ENCODE results near the gene CABP4.
A peak's percentile ranks its signal among the peaks of the same experiment; 100 is the strongest.

CABP4 gene

DNA sequence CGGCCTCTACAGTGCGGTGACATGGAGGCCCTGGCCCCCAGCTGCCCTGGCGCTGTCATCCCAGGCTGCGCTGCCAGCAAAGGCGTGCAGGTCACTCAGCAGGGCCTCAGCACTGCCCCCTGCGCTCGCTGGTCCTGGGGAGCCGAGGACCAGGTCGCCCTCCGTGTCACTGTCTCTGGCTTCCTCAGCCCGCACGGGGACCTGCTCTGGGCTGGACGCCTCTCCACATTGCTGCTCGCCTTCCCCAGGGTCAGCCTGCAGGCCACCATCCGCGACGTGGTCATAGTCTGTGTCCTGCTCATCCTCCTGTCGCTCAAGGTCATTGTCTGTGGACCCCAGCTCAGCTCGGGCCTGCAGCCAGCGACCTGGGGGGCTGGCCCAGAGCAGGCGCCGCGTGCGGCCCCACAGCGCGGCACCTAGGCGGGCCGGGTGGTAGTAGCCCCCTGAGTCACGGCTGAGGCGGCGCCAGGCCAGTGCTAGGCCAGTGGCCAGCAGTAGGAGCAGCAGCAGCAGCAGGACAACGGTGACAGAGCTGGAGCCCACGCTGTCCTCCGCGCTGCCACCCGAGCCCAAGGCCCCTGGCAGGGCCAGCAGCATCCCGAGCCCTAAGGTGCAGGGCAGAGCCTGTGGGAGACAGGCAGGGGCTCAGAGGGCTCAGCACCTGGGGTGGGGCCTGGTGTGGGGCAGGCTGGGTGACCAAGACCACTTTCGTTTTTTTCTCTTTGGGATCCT is 19.3 kb upstream of the CABP4 start:
- no peak for DNase-seq

DNA sequence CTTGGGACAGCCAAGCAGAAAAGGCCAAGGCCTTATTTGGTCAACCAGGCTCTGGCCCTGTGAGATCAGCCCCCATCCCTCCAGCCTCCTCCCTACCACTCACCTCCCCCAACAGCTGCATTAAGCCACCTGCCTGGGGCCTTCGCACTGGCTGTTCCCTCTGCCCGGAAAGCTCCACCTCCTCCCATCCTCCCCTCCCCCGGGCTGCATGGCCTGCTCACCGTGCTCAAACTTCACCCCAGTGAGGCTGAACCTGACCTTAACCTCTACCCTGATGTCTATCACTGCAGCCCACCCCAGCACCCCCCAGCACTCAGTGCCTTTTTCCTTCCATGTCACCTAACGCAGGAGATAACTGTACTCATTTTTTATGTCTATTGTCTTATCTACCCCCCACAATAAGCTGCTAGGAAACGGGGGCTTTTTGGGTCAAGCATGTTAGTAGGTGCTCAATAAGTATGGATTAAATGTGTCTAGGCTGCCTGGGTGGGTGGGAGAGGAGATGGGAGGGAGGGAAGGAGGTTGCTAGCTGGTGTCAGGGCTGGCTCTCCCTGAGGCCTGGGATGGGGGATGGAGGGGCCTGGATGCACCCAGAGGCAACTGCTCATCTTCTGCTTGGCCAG is 18.6 kb upstream of the CABP4 start:
- DNase-seq = no peak

- DNase-seq = no peak
These were observed 17.9 kb upstream of the CABP4 start, which contains the start of gene PTPRCAP for GRCh38 chr11:67437082-67437808. Gene PTPRCAP, minus strand, starts transcription at chr11:67437682. Its CDS starts 63 bp downstream, at chr11:67437619.

GRCh38 chr11:67437809-67438157 is 17.4 kb upstream of the CABP4 start:
- DNase-seq = no peak

DNA sequence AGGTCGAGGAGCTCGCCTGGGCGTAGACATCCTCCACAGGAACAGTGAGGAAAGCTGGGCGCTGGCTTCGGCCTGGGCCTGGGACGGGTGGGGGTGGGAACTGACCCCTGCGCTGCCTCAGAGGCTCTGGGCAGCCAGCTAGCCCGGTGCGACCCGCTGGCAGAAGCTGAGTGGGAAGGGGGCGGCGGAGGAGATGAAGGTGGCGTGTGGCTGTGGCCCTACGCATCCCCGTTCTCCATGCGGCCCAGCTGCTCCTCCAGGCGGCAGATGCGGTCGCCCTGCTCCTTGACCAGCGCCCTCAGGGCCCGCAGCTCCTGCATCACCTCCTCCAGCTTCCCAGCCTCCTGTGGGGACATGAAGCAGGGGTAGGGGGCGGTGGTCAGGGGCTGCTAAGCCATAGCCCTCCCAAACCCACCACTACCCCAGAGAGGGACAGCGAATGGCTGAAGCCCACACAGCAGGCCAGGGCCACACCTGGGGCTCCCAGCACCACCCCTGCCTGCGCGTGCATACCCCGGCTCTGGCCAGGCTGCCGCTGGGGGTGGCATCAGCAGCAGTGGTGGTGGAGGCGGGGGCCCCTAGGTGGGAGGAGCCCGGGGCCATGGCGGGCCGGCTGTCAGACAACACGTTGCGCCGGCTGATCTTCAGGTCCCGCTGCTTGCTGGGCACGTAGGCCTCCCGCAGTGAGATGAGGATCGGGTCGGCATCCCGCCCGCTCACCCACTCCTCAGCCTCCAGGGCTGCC is 16.8 kb upstream of the CABP4 start:
- no peak for DNase-seq

GRCh38 chr11:67439321-67440228 is 15.6 kb upstream of the CABP4 start:
- peak in 2 of 14 donors; percentile 27 to 42 for DNase-seq

GRCh38 chr11:67440229-67441097 is 14.7 kb upstream of the CABP4 start:
- DNase-seq = no peak

GRCh38 chr11:67441098-67441563 is 14.0 kb upstream of the CABP4 start:
- DNase-seq = no peak

GRCh38 chr11:67441731-67442351 is 13.3 kb upstream of the CABP4 start:
- DNase-seq = no peak

- DNase-seq = no peak
These were observed 12.4 kb upstream of the CABP4 start for GRCh38 chr11:67442504-67443404.

DNA sequence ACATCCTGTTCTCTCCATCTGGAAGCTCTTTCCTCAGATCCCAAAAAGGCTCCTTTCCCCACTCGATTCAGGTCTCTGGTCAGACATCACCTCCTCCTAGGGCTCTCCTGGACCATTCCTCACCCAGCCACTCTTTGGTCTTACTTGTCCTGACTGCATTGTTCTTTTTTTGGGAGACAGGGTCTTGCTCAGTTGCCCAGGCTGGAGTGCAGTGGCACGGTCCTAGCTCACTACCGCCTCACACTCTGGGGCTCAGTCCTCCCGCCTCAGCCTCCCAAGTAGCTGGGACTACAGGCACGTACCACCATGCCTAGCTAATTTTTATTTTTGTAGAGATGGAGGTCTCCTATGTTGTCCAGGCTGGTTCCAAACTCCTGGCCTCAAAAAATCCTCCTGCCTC is 9.6 kb upstream of the CABP4 start:
- no peak for DNase-seq

DNA sequence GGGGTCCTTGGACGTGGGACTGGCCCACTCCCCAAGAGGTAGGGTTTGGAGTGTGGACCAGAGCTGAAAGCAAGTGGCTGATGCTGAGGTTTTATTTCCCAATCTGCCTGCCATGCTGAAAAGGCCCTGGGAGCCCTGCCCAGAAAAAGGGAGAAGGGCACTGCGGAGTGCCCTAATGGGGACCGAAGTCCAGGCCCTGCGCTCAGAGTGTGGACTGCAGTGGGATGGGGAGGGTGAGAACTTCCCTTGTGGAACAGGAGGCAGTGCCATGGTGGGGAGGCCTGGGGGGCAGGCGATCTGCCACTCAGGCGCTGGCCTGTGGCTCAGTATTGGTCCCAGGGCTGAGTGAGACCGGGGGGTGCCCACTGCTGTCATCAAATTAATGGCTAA is 6.9 kb upstream of the CABP4 start:
- DNase-seq = no peak

- no peak for DNase-seq
These were observed 5.9 kb upstream of the CABP4 start for GRCh38 chr11:67449116-67449844.

DNA sequence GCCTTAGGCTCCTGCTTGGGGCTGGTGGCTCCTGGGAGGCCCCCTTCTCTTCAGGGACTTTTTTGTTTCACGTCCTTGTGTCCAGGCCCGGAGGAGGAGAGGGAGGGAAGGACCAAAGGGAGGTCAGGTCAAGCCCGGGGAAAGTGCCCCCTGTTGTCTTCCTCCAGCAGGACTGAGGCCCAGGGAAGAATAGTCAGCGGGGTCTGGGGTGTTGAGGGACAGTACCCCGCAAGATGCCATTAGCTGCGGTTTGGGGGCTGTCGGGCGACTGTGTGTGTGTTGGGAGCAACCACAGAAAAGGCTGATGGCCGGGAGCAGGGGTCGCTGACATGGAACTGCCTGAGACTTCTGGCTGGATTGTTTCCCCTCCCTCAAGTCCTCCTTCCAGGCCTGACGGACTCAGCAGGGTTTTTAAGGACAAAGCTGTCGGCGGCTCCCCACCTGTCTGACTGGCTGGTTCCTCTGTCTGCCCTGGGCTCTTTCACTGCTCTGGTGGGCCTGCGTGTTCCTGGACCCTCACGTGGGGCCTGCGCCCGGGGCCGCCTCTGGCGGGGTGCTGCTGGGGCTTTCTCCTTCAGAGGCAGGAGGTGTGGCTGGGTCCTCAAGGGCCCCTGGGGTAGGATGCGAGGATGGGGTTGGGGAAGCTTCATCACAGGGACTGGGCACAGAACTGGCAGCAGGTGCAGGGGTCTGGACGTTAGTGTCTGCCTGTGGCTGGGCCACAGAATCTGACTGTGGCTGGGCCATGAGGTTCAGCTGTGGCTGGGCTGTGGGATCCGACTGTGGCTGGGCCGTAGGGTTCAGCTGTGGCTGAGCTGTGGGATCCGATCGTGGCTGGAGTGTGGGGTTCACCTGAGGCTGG is 4.1 kb upstream of the CABP4 start:
- no peak for DNase-seq

DNA sequence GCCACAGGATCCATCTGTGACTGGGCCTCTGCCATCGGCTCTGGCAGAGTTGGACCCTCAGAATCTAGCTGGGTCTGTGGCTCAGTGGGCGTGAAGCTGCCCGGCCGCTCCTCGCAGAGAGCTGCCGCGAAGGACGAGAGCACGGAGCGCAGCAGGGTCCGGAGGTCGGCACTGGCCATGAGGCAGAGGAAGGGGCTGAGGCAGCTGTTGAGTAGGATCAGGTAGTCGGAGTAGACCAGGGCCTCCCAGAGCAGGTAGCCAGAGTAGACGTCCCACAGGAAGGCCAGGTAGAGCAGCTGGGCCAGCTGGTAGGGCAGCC is 3.5 kb upstream of the CABP4 start:
- no peak for DNase-seq

- DNase-seq = peak in 3 of 14 donors; percentile 17 to 36 (median 27)
These were observed 2.8 kb upstream of the CABP4 start, which contains the start of gene GPR152 for GRCh38 chr11:67452141-67452952. Gene GPR152, minus strand, starts transcription at chr11:67452729. Its CDS starts 5 bp downstream, at chr11:67452724.
